ENCODE measurements around the gene RPS18.
A peak's percentile ranks its signal among the peaks of the same experiment; 100 is the strongest.
"Not testable (repeated sequence)": the region's sequence is repeated elsewhere in the genome, so short reads cannot be mapped to it uniquely, and the experiment has no call there.

Gene RPS18

DNA sequence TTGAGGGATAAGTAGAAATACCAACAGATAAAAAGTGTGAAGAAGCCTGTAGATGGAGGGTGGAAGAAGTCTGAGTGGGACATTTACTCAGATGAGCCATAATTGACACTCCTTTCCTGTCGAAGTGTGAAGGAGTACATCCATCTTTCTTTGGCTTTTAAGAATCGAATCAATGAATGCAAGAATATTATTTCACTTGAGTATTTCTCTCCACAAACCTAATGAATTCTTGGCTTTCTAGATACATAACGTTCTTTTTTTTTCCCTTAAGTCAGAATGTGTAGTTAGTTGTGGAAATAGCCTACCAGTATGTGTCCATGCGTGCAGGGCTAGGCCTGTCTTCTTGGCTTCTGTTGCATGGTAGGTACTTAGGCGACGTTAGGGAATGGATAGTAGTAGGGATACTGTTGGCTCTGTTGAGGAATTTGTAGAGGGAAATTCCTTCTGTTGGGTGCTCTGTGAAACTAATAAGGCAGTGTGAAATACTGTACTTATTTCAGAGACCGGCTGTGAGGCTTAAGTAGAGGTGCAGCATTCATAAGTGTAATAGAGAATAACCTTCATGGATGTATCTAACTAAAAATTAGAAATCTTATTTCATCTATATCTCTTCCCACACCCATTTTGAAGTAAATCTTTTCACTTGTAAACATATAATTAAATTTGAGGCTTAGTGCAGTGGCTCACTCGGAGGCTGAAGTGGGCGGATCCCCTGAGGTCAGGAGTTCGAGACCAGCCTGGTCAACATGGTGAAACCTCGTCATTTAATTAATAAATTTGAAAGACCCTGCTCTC is 1.5 kb downstream of the RPS18 start:
- no peak for DNase-seq

DNA sequence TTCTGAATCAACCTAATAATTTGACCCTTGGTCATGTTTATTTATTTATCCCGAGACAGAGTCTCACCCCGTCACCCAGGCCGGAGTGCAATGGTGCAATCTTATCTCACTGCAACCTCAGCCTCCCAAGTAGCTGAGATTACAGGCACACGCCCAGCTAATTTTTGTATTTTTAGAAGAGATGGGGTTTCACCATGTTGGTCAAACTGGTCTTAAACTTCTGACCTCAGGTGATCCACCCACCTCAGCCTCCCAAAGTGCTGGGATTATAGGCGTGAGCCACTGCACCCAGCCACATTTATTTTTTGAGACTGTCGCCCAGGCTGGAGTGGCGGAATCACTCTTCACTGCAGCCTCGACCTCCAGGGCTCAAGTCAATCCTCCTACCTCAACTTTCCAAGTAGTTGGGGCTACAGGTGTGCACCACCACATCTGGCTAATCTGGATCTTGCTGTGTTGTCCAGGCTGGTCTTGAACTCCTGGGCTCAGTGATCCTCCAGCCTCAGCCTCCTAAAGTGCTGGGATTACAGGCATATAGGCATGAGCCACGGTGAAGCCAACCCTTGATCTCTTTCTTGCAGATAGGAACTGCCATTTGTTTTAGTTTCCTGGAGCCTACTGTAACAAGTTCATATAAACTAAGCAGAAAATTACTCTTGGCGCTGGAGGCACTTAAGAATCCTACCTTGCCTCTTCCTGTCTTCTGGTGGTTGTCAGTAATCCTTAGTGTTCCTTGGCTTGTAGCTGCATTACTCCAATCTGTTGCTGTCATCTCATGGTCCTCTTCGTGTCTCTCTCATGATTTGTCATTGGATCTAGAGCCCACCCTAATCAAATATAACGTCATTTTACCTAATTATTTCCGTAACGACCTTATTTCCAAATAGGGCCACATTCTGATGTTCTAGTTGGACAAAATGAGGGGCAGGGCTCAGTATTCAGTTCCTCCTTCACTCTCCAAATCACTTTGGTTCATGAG is 2.3 kb downstream of the RPS18 start:
- no peak for DNase-seq

DNA sequence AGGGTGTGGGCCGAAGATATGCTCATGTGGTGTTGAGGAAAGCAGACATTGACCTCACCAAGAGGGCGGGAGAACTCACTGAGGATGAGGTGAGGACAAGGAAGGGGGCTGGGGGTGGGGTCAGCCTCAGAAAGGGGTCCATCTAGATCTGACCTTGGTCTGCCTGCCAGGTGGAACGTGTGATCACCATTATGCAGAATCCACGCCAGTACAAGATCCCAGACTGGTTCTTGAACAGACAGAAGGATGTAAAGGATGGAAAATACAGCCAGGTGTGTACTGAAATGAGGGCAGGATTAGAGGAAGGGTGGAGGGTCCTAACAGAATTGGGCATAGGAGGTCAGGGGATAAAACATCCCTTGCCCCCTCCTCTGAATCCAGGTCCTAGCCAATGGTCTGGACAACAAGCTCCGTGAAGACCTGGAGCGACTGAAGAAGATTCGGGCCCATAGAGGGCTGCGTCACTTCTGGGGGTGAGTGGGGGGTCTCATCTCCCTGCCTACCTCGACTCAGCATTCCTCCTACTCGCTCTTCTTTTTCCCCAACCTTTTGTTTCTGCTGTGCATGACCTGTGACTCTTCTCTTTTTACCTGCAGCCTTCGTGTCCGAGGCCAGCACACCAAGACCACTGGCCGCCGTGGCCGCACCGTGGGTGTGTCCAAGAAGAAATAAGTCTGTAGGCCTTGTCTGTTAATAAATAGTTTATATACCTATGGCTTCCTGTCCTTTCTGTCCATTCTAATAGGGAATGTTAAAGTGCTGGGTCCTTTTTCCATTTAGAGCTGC is 4.1 kb downstream of the RPS18 start:
- DNase-seq, result not testable (repeated sequence)

DNA sequence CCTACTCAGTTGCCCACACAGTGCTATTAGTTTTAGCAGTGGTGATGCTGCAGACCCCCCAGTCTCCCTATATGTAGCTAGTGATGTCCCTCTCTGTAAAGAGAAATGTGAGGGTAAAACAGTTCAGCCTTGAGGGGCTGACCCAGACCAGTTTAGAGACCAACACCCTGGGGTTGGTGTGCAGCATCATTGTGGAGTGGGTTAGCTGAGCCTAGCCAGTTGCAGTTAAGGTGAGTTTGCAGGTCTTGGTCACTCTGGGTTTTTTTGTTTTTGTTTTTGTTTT is 4.6 kb downstream of the RPS18 start:
- no peak for DNase-seq

DNA sequence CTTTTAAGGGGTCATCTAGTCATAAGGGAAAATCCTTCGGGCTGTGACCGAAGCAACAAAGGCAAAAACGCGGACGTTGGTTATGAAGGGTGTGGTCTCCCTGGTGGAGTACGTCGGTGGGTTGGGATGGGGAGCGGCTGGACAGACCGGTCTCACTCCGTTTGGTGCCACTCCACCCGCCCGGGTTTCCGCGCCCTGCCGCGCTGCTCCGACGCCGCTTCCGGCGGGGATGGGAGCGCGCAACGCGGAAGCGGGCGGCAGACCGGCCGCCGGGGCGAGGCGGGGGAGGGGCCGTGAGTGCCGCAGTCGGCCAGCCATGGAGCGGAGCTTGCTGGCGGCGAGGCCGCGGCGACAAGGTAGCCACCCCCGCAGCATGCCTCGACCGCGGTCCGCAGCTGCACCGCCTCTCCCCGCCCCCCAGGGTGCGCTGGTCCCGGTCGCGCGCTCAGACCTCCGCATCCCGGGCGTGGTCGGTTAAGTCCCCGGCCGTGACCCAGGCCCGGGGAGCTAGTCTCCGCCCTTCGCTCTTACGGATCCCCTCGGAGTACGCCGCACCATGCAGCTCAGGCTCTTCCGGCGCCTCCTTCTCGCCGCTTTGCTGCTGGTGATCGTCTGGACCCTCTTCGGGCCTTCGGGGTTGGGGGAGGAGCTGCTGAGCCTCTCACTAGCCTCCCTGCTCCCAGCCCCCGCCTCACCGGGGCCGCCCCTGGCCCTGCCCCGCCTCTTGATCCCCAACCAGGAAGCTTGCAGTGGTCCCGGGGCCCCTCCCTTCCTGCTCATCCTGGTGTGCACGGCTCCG is 5.2 kb downstream of the RPS18 start, which contains the start of gene B3GALT4:
TSS of gene B3GALT4 (plus strand) at position 260 of the 799 bp plus-strand sequence. CDS start at position 557, 297 bp downstream.
- DNase-seq, result peak; percentile 72

- no peak for DNase-seq
Observed at GRCh38 chr6:33277663-33278391, 6.0 kb downstream of the RPS18 start.

DNA sequence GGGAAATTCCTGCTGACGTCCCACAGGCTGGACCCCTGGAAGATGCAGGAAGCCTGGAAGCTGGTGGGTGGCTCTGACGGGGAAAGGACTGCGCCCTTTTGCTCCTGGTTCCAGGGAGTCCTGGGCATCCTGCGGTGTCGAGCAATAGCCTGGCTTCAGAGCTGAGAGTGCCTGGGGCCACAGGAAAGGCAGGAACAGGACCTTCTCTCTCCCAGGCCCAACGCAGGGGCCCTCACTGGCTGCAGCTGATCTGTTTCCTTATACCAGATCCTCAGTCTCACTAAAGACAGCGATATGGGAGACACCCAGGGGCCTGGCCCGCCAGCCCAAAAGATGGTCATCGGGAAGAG is 6.5 kb downstream of the RPS18 start:
- DNase-seq, result no peak

DNA sequence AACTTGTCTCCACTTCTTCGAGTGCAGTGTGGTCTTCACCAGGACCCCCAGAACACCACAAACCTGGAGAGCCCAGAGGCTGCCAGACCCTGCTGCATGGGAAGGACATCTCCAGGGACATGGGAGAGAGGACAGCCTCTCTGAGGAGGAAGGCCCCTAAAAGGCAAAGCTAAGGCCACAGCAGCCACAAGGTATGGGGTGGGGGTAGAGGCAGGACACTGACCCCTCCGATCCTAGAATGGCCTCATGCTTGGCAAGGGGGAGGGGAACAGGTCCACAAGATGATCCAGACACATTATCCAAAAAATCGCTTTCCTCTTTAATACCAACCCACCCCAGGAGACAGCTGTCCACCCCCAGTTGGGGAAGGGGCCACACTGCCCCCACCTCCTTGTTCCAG is 6.9 kb downstream of the RPS18 start:
- DNase-seq, result no peak

GRCh38 chr6:33279257-33279695 is 7.4 kb downstream of the RPS18 start:
- no peak for DNase-seq

GRCh38 chr6:33279971-33280511 is 8.2 kb downstream of the RPS18 start:
- DNase-seq, result peak; percentile 58

DNA sequence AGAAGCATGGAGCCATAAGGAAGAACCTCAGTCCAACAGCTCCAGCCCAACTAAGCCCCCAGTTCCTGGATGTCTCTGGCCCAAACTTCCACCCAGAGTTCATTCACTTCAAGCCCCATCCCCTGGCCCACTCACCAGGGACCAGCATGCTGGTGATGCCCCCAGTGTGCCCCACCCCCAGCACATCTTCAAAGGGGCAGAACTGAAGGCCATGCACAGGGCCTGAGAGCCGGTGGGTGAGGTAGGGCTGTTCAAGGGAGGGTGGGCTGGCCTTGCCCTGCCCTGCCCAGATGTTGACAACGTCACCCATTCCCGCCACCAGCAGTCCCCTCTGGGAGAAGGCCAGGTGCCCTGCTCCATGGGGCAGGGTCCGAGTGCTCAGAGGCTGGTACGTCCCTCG is 8.7 kb downstream of the RPS18 start:
- no peak for DNase-seq

DNA sequence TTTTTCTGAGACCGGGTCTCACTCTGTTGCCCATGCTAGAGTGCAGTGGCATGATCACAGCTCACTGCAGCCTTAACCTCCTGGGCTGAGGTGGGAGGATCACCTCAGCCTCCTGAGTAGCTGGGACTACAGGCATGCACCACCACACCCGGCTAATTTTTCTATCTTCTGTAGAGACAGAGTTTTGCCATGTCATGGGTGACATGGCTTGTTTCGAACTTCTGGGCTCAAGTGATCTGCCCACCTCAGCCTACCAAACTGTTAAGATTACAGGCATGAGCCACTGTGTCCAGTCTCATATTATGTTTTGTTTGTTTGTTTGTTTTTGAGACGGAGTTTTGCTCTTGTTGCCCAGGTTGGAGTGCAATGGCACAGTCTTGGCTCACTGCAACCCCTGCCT is 13.3 kb downstream of the RPS18 start:
- DNase-seq, result not testable (repeated sequence)

- no peak for DNase-seq
Observed at GRCh38 chr6:33286946-33287914, 15.4 kb downstream of the RPS18 start.

GRCh38 chr6:33288141-33288920 is 16.5 kb downstream of the RPS18 start:
- DNase-seq, result no peak

DNA sequence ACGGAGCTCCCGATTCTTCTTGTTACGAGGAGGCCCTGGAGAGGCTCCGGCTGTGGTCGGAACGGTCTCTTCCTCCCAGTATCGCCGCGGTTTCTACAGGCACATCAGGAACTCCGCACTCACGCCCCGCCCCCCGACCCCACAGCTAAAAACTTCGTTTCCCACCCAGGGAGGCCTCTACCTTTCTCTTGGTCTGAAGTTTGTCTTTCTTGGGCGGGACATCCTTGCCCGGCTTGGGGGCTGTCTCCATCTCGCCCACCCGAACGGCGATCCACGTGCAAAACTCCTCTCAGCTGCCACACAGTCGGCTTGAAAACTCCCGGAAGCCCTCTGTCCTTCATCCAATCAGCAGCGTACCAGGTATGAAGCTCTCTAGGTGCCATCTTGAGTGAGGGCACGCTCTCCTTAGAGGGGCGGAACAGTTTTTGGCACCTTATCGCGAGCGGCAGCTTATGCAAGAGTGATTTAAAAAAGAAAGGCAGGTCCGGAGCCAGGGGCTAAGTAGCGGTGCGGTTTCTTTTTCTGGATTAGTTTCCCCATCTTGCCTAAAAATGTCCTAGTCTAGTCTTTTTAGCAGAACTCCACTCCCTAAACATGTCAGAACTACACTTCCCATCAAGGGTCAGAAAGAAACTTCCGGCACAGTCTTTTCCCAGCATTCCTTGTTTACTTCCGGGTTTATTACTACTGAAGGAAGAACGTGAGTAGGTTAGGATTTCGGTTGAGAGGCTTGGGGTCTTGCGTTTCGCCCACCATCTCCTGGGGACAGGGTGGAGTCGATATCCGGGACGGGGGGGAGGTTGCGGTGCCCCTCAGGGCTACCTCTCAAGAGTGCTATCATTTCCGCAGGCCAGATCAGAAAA is 17.3 kb downstream of the RPS18 start, which contains the start of the genes PFDN6 and WDR46:
TSS of gene PFDN6 (plus strand) at position 681 of the 863 bp plus-strand sequence. CDS start 256 bp downstream, outside the sequence.
TSS of gene WDR46 (minus strand) at position 319 of the 863 bp plus-strand sequence. CDS start at position 250, 69 bp downstream.
- DNase-seq, result peak; percentile 87

- DNase-seq, result no peak
Observed at GRCh38 chr6:33289784-33290315, 18.0 kb downstream of the RPS18 start.

- DNase-seq, result no peak
Observed at GRCh38 chr6:33290459-33290858, 18.6 kb downstream of the RPS18 start.
